Stomach smooth muscle (tissue), 2 donors: ENCODE data around the gene SIRT7.
A peak's percentile ranks its signal among the peaks of the same experiment; 100 is the strongest.

ENCODE experiments used
- H3K27ac ChIP-seq: one replicate; pipeline ENCODE4 v1.7.0; 2013; ENCODE audit warnings: mild to moderate bottlenecking, low read length, inconsistent platforms
- H3K27me3 ChIP-seq, 2 donors: one replicate each; pipeline ENCODE4 v1.7.0; 2013; ENCODE audit warnings: low read length in 2 of 2; ENCODE audit not compliant: insufficient read depth in 2 of 2, control insufficient read depth in 1 of 2
- H3K36me3 ChIP-seq, 2 donors: one replicate each; pipeline ENCODE4 v1.7.0; 2013; ENCODE audit warnings: low read length in 2 of 2; ENCODE audit not compliant: control insufficient read depth in 2 of 2, insufficient read depth in 2 of 2
- H3K4me1 ChIP-seq: one replicate; pipeline ENCODE4 v1.7.0; 2013; ENCODE audit warnings: low read length; ENCODE audit not compliant: control insufficient read depth, insufficient read depth
- H3K4me3 ChIP-seq, 2 donors: one replicate each; pipeline ENCODE4 v1.7.0; 2013; ENCODE audit warnings: low read length in 2 of 2
- H3K9ac ChIP-seq, 2 donors: one replicate each; pipeline ENCODE4 v1.7.0; 2013; ENCODE audit warnings: low read length in 2 of 2, mild to moderate bottlenecking in 1 of 2
- H3K9me3 ChIP-seq, 2 donors: one replicate each; pipeline ENCODE4 v1.7.0; 2013; ENCODE audit warnings: low read length in 2 of 2; ENCODE audit not compliant: control insufficient read depth in 2 of 2
- donor health status: healthy.
- donor health status: Pancreatic carcinoma.

Gene SIRT7

GRCh38 chr17:81907219-81908145 is 10.5 kb downstream of the SIRT7 start:
- no peak overlapping the region for H3K27ac ChIP-seq
- no peaks in the 10 kb centered on the region for H3K36me3 ChIP-seq
- H3K4me3 ChIP-seq, result no peak overlapping the region
- peaks cover 0 to 5% of the 10 kb centered on the region in 2 donors for H3K27me3 ChIP-seq
- no peak overlapping the region for H3K9ac ChIP-seq
- peaks cover 19% of the 10 kb centered on the region for H3K4me1 ChIP-seq
- no peaks in the 10 kb centered on the region for H3K9me3 ChIP-seq

DNA sequence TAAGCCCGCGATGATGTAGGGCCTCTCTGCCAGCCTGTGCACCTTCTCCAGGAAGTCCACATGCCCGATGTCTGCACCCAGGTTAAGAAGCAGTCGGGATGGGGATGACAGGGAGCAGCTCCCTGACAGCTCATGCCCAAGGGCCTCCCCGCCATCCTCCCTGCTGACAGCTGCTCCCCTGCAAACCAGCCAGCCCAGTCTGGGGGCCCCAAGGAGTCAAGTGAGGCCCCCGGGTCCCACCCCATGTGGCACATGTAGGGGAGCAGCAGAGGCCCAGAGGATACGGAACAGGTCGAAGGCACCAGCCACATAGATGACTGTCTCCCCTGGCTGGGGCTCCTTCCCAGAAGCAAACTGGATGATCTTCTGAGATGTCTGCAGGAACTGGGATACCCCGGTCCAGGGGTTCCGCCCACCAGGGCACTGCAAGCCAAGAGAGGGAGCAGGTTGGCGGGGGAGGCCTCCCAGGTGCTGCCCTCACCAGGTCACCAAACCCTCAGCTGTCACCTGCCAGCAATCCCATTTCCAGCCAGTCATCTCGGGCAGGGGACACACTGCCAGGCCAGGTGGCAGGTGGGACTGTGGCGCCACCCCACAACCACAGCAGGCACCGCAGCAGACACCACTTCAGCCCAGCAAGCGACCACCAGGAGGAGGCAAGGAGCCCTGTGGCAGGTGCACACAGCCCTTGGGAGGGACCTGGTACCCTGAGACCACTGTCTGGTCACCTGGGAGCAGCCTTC is 11.3 kb downstream of the SIRT7 start:
- Histone ChIP-seq H3K4me3 (no peak overlapping the region), H3K9me3 (no peaks in the 10 kb centered on the region), H3K27me3 (peaks cover 0 to 13% of the 10 kb centered on the region in 2 donors), H3K36me3 (no peaks in the 10 kb centered on the region), H3K27ac (no peak overlapping the region), H3K4me1 (peaks cover 23% of the 10 kb centered on the region), H3K9ac (no peak overlapping the region)

DNA sequence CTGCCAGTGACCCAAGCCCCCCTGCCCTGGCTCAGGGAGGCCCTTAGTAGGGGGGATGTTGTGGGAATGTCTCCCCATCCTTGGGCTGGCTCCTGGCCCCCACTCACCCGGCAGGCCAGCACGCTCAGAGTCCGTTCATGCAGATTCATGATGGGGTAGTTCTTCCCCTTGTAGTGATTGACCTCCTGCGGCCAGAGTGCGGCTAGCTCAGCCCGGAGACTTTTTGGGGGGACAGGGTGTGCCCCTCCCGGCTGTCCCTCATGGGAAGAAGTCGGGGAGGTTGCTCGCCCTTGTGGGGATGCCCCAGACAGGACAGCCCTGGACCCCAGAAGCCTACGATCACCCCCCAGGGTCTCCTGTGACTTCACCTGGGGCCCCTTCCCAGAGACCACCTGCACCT is 12.0 kb downstream of the SIRT7 start:
- H3K27me3 ChIP-seq, result peaks cover 4 to 19% of the 10 kb centered on the region in 2 donors
- H3K27ac ChIP-seq, result no peak overlapping the region
- H3K9me3 ChIP-seq, result no peaks in the 10 kb centered on the region
- H3K9ac ChIP-seq, result no peak overlapping the region
- no peaks in the 10 kb centered on the region for H3K36me3 ChIP-seq
- peaks cover 24% of the 10 kb centered on the region for H3K4me1 ChIP-seq
- H3K4me3 ChIP-seq, result no peak overlapping the region

DNA sequence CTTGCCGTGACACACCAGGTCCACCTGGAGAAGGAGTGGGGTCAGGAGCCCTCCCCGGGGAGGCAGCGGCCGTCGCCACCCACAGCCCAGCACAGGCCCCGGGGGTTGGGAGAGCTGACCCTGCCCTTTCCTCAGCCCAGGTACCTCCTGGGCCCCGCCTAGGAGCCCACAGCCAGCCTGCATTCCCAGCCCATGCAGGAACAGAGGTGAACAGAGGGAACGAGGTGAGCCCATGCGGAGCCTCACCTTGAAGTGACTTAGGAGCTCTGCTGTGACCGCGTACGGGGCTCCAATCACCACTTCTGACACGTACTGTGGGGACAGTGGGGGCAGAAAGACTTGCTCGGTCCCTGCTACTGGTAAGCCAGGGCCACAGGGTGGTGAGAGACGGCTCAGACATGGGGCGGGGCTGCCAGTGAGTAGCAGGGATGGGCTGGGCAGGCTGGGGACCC is 12.5 kb downstream of the SIRT7 start:
- Histone ChIP-seq H3K36me3 (peaks cover 0 to 1% of the 10 kb centered on the region in 2 donors), H3K27me3 (peaks cover 5 to 19% of the 10 kb centered on the region in 2 donors)

DNA sequence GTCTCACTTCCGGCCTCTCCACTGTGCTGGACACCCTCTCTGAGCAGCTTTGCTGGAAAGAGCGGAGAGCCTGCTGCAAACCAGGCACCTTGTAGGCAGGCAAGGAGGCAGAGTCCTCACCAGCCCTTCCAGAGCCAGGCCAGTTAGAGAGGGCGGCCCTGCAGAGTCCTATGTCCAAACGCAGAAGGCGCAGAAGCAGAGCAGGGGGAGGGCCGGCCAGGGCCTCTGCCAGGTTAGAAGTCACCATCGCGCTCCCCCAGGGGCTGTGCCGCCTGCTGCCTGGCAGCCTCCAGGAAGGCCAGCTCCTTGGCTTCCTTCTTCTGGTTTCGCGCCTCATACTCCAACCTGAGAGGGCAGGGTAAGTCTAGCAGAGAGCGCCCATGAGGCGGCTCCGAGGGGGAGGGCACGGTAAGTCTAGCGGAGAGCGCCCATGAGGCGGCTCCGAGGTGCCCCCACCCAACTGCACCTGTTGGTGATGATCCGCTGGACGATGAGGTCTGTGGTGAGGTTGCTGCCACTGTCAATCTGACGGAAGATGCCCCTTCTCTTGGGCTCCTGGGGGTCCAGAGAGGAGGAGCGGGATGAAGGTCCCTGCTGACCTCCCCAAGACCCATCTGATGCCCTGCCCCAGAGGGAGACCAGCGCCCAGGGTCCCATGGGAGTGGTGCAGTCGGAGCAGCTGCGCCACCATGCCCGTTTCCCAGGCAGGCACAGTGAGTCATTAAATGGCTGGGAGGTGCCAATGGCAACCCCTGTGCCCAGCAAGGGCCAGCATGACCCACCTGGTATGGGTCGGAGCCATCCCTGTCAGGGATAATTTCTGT is 13.2 kb downstream of the SIRT7 start:
- H3K27ac ChIP-seq, result no peak overlapping the region
- H3K9me3 ChIP-seq, result no peaks in the 10 kb centered on the region
- H3K4me1 ChIP-seq, result peaks cover 12% of the 10 kb centered on the region
- peaks cover 0 to 8% of the 10 kb centered on the region in 2 donors for H3K36me3 ChIP-seq
- H3K27me3 ChIP-seq, result peaks cover 5 to 19% of the 10 kb centered on the region in 2 donors
- H3K4me3 ChIP-seq, result no peak overlapping the region
- H3K9ac ChIP-seq, result no peak overlapping the region

More for the DNA sequence above, 12.5 kb downstream of the SIRT7 start:
- H3K27ac ChIP-seq, result no peak overlapping the region
- no peak overlapping the region for H3K4me3 ChIP-seq
- peaks cover 19% of the 10 kb centered on the region for H3K4me1 ChIP-seq
- H3K9ac ChIP-seq, result no peak overlapping the region
- H3K9me3 ChIP-seq, result no peaks in the 10 kb centered on the region

GRCh38 chr17:81903896-81904599 is 13.9 kb downstream of the SIRT7 start:
- no peaks in the 10 kb centered on the region for H3K9me3 ChIP-seq
- no peak overlapping the region for H3K9ac ChIP-seq
- H3K27ac ChIP-seq, result no peak overlapping the region
- no peak overlapping the region for H3K4me3 ChIP-seq
- peaks cover 5 to 19% of the 10 kb centered on the region in 2 donors for H3K27me3 ChIP-seq
- H3K36me3 ChIP-seq, result peaks cover 3 to 11% of the 10 kb centered on the region in 2 donors
- H3K4me1 ChIP-seq, result peaks cover 12% of the 10 kb centered on the region

GRCh38 chr17:81903415-81903831 is 14.6 kb downstream of the SIRT7 start:
- Histone ChIP-seq H3K9me3 (no peaks in the 10 kb centered on the region), H3K27me3 (peaks cover 5 to 19% of the 10 kb centered on the region in 2 donors), H3K4me1 (peaks cover 12% of the 10 kb centered on the region), H3K36me3 (peaks cover 4 to 13% of the 10 kb centered on the region in 2 donors), H3K27ac (no peak overlapping the region), H3K9ac (no peak overlapping the region), H3K4me3 (no peak overlapping the region)

DNA sequence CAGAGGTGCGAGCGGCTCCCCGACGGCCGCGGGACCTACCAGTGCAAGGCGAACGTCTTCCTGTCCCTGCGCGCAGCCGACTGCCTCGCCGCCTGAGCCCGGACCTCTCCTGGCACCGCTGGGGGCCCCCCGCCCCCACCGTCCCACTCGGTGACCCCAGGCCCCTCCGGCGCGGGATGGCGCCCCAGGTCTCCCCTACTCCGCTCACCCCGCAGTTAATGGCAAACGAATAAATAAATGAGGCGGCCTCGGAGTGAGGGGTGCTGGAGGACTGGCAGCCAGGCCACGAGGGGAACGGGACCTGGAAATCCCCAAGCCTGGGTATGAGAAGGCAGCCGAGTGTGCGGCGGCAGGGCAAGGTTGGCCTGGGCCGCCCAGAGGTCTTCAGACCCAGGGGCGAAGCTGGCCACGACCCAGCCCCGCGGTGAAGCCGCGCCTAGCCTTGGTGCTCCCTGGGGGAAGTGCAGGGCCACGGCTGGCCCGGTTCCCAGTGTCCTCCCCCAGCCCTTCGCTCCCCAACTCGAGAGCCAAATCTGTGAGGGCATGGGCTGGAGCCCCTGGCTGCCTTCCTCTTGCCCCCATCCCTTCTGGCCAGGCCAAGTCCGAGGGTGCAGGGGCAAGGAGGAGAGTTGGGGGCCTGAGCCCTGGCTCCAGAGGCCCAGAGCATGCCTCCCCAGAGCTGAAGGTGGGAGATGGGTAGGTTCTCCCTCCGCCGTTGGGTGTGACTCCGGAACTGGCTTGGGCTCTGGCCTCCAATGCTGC is 15.1 kb downstream of the SIRT7 start:
- no peak overlapping the region for H3K9ac ChIP-seq

DNA sequence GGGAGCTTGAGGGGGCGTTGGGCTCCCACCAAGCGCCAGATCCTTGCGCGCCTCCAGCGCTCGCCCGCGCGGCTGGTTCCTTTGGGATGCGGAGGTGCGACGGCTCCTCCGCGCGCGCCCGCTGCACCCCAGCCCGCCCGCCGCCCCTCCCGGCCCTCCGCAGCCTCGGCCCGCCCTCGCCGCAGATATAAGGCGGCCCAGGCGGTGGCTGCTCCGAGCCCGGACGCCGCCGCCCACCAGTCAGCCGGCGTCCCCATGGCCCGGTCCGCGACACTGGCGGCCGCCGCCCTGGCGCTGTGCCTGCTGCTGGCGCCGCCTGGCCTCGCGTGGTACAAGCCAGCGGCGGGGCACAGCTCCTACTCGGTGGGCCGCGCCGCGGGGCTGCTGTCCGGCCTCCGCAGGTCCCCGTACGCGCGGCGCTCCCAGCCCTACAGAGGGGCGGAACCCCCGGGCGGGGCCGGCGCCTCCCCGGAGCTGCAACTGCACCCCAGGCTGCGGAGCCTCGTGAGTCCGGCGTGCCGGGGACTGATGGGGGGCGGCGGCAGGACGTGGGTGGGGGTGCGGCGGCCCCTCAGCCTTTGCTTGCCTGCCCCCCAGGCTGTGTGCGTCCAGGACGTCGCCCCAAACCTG is 15.8 kb downstream of the SIRT7 start, which contains the start of gene NPB:
Gene NPB, plus strand, starts transcription at position 216 of the 630 bp plus-strand sequence. Its CDS starts 40 bp downstream, at position 256.
- no peaks in the 10 kb centered on the region for H3K9me3 ChIP-seq
- H3K4me3 ChIP-seq, result peak within 1 kb of the TSS in 1 of 2 donors; percentile 55
- H3K27ac ChIP-seq, result no peak within 1 kb of the TSS
- H3K4me1 ChIP-seq, result peaks cover 12% of the 10 kb centered on the region
- H3K27me3 ChIP-seq, result peaks cover 5 to 19% of the 10 kb centered on the region in 2 donors
- peaks cover 7 to 19% of the 10 kb centered on the region in 2 donors for H3K36me3 ChIP-seq
- H3K9ac ChIP-seq, result no peak within 1 kb of the TSS

More for the DNA sequence above, 15.1 kb downstream of the SIRT7 start:
- peaks cover 7 to 19% of the 10 kb centered on the region in 2 donors for H3K36me3 ChIP-seq
- peak overlapping the region in 1 of 2 donors; percentile 55 for H3K4me3 ChIP-seq
- H3K9me3 ChIP-seq, result no peaks in the 10 kb centered on the region
- H3K27me3 ChIP-seq, result peaks cover 5 to 19% of the 10 kb centered on the region in 2 donors
- peaks cover 12% of the 10 kb centered on the region for H3K4me1 ChIP-seq
- H3K27ac ChIP-seq, result no peak overlapping the region
